Spleen (tissue), 11 donors: ENCODE measurements around the gene CDH26. TPM values are rescaled to one million over a fixed set of nuclear protein-coding genes. Genes with fewer than 3 reads are reported as not detected.
A peak's percentile ranks its signal among the peaks of the same experiment; 100 is the strongest.

Experiments
- DNase-seq: peaks from one replicate; pipeline ENCODE4 v3.0.0-alpha.2; 2020
- H3K27ac ChIP-seq, 8 donors: fragments of 200-600 bp; sonication (generic) in 7 of 8; 1 replicate in 4 of 8; 2 replicates in 4 of 8; pipeline versions ENCODE4 v1.5.0 to v1.8.0; 2016 to 2021; ENCODE audit warnings: inconsistent platforms in 4 of 8, mild to moderate bottlenecking in 4 of 8, moderate library complexity in 1 of 8
- H3K27me3 ChIP-seq, 7 donors: fragments of 200-600 bp; sonication (generic) in 6 of 7; replicated peaks in 1 of 7; 1 replicate in 4 of 7; 2 replicates in 3 of 7; pipeline versions ENCODE4 v1.5.0 to v1.8.0; 2016 to 2021; ENCODE audit warnings: inconsistent platforms in 3 of 7, mild to moderate bottlenecking in 1 of 7
- H3K36me3 ChIP-seq, 6 donors: fragments of 200-600 bp; sonication (generic) in 5 of 6; 1 replicate in 4 of 6; 2 replicates in 2 of 6; pipeline versions ENCODE4 v1.5.0 to v1.8.0; 2016 to 2021; ENCODE audit warnings: inconsistent platforms in 2 of 6
- H3K4me1 ChIP-seq, 6 donors: fragments of 200-600 bp; sonication (generic) in 5 of 6; 1 replicate in 3 of 6; 2 replicates in 3 of 6; pipeline versions ENCODE4 v1.5.0 to v1.8.0; 2016 to 2021; ENCODE audit warnings: inconsistent platforms in 3 of 6
- H3K4me3 ChIP-seq, 8 donors: fragments of 200-600 bp; sonication (generic) in 7 of 8; 1 replicate in 4 of 8; 2 replicates in 4 of 8; pipeline versions ENCODE4 v1.5.0 to v1.8.0; 2016 to 2021; ENCODE audit warnings: inconsistent platforms in 4 of 8, mild to moderate bottlenecking in 4 of 8, moderate library complexity in 2 of 8
- H3K9me3 ChIP-seq, 8 donors: fragments of 200-600 bp; sonication (generic) in 7 of 8; 1 replicate in 4 of 8; 2 replicates in 4 of 8; pipeline versions ENCODE4 v1.5.0 to v1.8.0; 2016 to 2021; ENCODE audit warnings: inconsistent platforms in 4 of 8
- CTCF ChIP-seq, 11 experiments: fragments of 200-600 bp in 7 of 11; fragments of 450-650 bp in 4 of 11; sonication (generic) in 4 of 11; IDR thresholded peaks in 8 of 11; conservative IDR thresholded peaks in 3 of 11; 1 replicate in 7 of 11; 2 replicates in 4 of 11; pipeline versions ENCODE4 v1.4.0 to v1.8.0; 2016 to 2021; ENCODE audit warnings: antibody characterized with exemption in 11 of 11, inconsistent platforms in 4 of 11, mild to moderate bottlenecking in 1 of 11
- POLR2A ChIP-seq, 3 donors: fragments of 450-650 bp; IDR thresholded peaks; one replicate each; pipeline ENCODE4 v1.5.1; 2017; ENCODE audit warnings: antibody characterized with exemption in 3 of 3, mild to moderate bottlenecking in 1 of 3
- POLR2AphosphoS5 ChIP-seq, 3 donors: sonication (generic); formaldehyde crosslinking; IDR thresholded peaks; one replicate each; pipeline ENCODE4 v1.5.1; 2017; ENCODE audit warnings: antibody characterized with exemption in 3 of 3
- WGBS, 5 donors: extraction: QIAGEN DNeasy Blood & Tissue Kit in 3 of 5; methylation state at CpG; one replicate each; pipeline versions ENCODE4 v1.1.5 to v1.1.7; 2013 to 2018; 5-methylcytosine and 5-hydroxymethylcytosine counted together
- intact Hi-C: fragments of 100-400 bp; cut with DNase I; formaldehyde crosslinking; loops from one replicate; pipeline ENCODE4 v1.15.0; 2023; ENCODE audit warnings: low total_unique reads
- polyA plus RNA-seq, 3 donors: library from polyadenylated mRNA; stranded (reverse); fragments of 200-250 nt; gene quantifications; one replicate each; pipeline ENCODE4 v1.2.1, GENCODE V29; 2013
- total RNA-seq, 7 donors: library from RNA; depleted of rRNA in 3 of 7; stranded (reverse); fragments of >200 nt in 3 of 7; fragmentation: NEBNext Ultra II Directional in 4 of 7; extraction: Animal tissue kit (Norgen Biotek cat#: 25700) in 4 of 7; gene quantifications; one replicate each; pipeline versions ENCODE4 v1.1.0 to v1.2.1, GENCODE V29; 2016 to 2021
- donor health status: healthy with polysubstance abuse.
- donor health status: DM: no; HTN: no; CAD: no; lungs with moderate emphysema.
- donor health status: DM: no; HTN: no; CAD: no.
- donor health status: Bipolar disorder and iron deficiency.
- donor health status: healthy.
- donor health status: DM: no; HTN: no; CAD: no.
- donor health status: DM: yes; HTN: yes; CAD: no.

Gene CDH26
- total and polyA plus RNA-seq, 10 donors, result 0.70 to 6.2 (median 2.0) TPM

GRCh38 chr20:59994697-59995122 lies 36.5 kb downstream of the CDH26 start:
- WGBS, 5 donors, result 53 to 74% (median 56%) methylated on average over 5 of the region's 5 CpGs
- TF ChIP-seq CTCF (IDR thresholded peaks at IDR 0.05 in 8 of 11, conservative IDR thresholded peaks at IDR 0.05 in 3 of 11) (no peak), POLR2AphosphoS5 (IDR thresholded peaks at IDR 0.05) (no peak), POLR2A (IDR thresholded peaks at IDR 0.05) (no peak)
- intact Hi-C loops, result no loop called here
- H3K36me3 ChIP-seq, result peaks cover 0 to 3% (median 0%) of the 10 kb centered on the region in 6 donors
- no peak overlapping the region for H3K27ac ChIP-seq
- peak overlapping the region in 1 of 8 donors; percentile 33 for H3K4me3 ChIP-seq
- H3K9me3 ChIP-seq, result no peaks in the 10 kb centered on the region
- no peaks in the 10 kb centered on the region for H3K27me3 ChIP-seq
- H3K4me1 ChIP-seq, result peaks cover 0 to 21% (median 11%) of the 10 kb centered on the region in 6 donors
- no peak for DNase-seq

DNA sequence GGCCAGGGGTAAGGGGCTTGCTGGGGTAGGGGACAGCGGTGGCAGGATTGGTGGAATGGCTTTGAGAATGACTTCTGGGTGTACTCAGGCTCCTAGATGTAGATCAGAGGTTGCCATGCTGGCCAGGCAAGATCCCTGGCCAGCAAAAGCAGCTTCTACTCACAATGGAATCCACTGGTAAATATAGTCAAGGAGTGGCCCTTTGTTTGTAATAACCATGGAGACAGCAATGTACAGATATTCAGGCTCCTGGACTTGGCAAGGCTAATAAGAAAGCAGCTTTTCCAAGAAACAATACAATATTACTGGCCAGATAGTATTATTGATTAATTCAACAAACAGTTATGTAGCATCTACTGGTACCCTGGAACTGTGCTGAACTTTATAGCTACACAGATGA lies 37.9 kb downstream of the CDH26 start:
- H3K4me1 ChIP-seq, result peaks cover 0 to 22% (median 11%) of the 10 kb centered on the region in 6 donors
- no peaks in the 10 kb centered on the region for H3K27me3 ChIP-seq
- DNase-seq, result no peak
- H3K27ac ChIP-seq, result no peak overlapping the region
- peaks cover 0 to 5% (median 0%) of the 10 kb centered on the region in 6 donors for H3K36me3 ChIP-seq
- TF ChIP-seq CTCF (IDR thresholded peaks at IDR 0.05 in 8 of 11, conservative IDR thresholded peaks at IDR 0.05 in 3 of 11), result no peak
- no peaks in the 10 kb centered on the region for H3K9me3 ChIP-seq
- H3K4me3 ChIP-seq, result no peak overlapping the region
- 90 to 100% (median 100%) methylated on average over 1 of the region's 1 CpG for WGBS, 5 donors
- intact Hi-C loops, result no loop called here

- Histone ChIP-seq H3K27me3 (no peaks in the 10 kb centered on the region), H3K4me1 (peaks cover 0 to 22% (median 8%) of the 10 kb centered on the region in 6 donors), H3K27ac (no peak overlapping the region), H3K4me3 (no peak overlapping the region), H3K36me3 (peaks cover 0 to 5% (median 0%) of the 10 kb centered on the region in 6 donors), H3K9me3 (no peaks in the 10 kb centered on the region)
- intact Hi-C loops, result no loop called here
- 78 to 96% (median 89%) methylated on average over 2 of the region's 2 CpGs for WGBS, 5 donors
- TF ChIP-seq POLR2AphosphoS5 (IDR thresholded peaks at IDR 0.05) (no peak), CTCF (IDR thresholded peaks at IDR 0.05 in 8 of 11, conservative IDR thresholded peaks at IDR 0.05 in 3 of 11) (no peak), POLR2A (IDR thresholded peaks at IDR 0.05) (no peak)
- no peak for DNase-seq
These were observed 39.7 kb downstream of the CDH26 start for GRCh38 chr20:59997896-59998295.

DNA sequence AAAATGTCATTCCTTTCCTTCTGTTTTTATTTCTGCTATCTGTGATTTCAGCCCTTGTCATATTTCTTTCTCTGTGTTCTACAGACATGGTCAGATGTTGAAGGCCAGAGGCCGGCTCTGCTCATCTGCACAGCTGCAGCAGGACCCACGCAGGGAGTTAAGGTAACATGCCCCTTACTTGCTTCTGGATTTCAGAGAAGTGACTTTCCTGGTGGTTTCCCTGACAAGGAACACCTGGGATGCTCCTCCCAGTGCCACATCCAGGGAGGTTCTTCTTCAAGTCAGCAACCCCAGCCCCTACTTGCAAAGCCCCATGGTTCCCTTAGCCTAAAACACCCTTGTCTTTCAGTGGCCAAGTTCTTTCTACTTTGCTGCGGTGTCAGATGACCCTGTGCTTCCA lies 41.3 kb downstream of the CDH26 start:
- Histone ChIP-seq H3K27ac (no peak overlapping the region), H3K36me3 (peaks cover 0 to 5% (median 0%) of the 10 kb centered on the region in 6 donors), H3K4me1 (peaks cover 0 to 16% (median 2%) of the 10 kb centered on the region in 6 donors), H3K9me3 (no peaks in the 10 kb centered on the region), H3K4me3 (no peak overlapping the region), H3K27me3 (no peaks in the 10 kb centered on the region)
- 90 to 97% (median 92%) methylated on average over 3 of the region's 3 CpGs for WGBS, 5 donors
- TF ChIP-seq POLR2AphosphoS5 (IDR thresholded peaks at IDR 0.05) (no peak), POLR2A (IDR thresholded peaks at IDR 0.05) (no peak)
- intact Hi-C loops, result no loop called here
- no peak for DNase-seq
